ENCODE data around the gene OR10Z1. TPM values are rescaled to one million over a fixed set of nuclear protein-coding genes. Genes with fewer than 3 reads are reported as not detected.

Gene OR10Z1
- polyA plus RNA-seq, 3 donors: not detected

- peaks cover 15% of the 10 kb centered on the region for H3K4me1 Mint-ChIP-seq
- H3K36me3 Mint-ChIP-seq: no peaks in the 10 kb centered on the region
- no peaks in the 10 kb centered on the region for H4K20me1 ChIP-seq (ENCODE audit: insufficient read depth, low read length)
- H3K27ac Mint-ChIP-seq: no peak overlapping the region
- WGBS (ENCODE audit: insufficient coverage): no CpG with 5 or more reads among the region's 4 CpGs
- no peak for TF ChIP-seq CTCF (IDR thresholded peaks at IDR 0.05)
- H3K27me3 Mint-ChIP-seq (ENCODE audit: low read depth in 3 of 3): peaks cover 0 to 7% (median 0%) of the 10 kb centered on the region in 3 donors
- H3K9me3 Mint-ChIP-seq: peaks cover 0 to 8% (median 2%) of the 10 kb centered on the region in 7 donors
- H3K4me2 ChIP-seq (replicated peaks; ENCODE audit: extremely low read depth, low read length, poor library complexity, severe bottlenecking): no peak overlapping the region
- peaks cover 10 to 11% of the 10 kb centered on the region in 2 donors for H3K4me1 ChIP-seq (ENCODE audit: control insufficient read depth in 1 of 2, insufficient read depth in 2 of 2, low read length in 2 of 2)
- no peak for DNase-seq
- H3K27me3 ChIP-seq (ENCODE audit: control insufficient read depth in 2 of 2, insufficient read depth in 2 of 2, low read length in 2 of 2): no peaks in the 10 kb centered on the region
- H3K4me3 Mint-ChIP-seq: no peak overlapping the region
- no peaks in the 10 kb centered on the region for H3K79me2 ChIP-seq (ENCODE audit: insufficient read depth, low read length)
- H3K27ac ChIP-seq (ENCODE audit: low read depth in 1 of 2, low read length in 2 of 2): no peak overlapping the region
- intact Hi-C loops (cut with micrococcal nuclease): no loop called here
- no peaks in the 10 kb centered on the region for H3K36me3 ChIP-seq (replicated peaks in 1 of 2; ENCODE audit: control insufficient read depth in 1 of 2, insufficient read depth in 2 of 2, low read length in 2 of 2)
- no peak overlapping the region for H3K4me3 ChIP-seq (replicated peaks in 1 of 3; ENCODE audit: low read depth in 2 of 3, low read length in 3 of 3)
- no peak overlapping the region for H2AFZ ChIP-seq (ENCODE audit: insufficient read depth, low read depth, low read length, poor library complexity, severe bottlenecking)
- H3K9ac ChIP-seq (ENCODE audit: insufficient read depth, low read length, poor library complexity, severe bottlenecking): no peak overlapping the region
- H3K9me3 ChIP-seq (replicated peaks in 1 of 2; ENCODE audit: control insufficient read depth in 1 of 2, insufficient read depth in 1 of 2, low read length in 2 of 2): no peaks in the 10 kb centered on the region
Measured at GRCh38 chr1:158638146-158638545, 33.1 kb downstream of the OR10Z1 start.

- Mint-ChIP-seq H3K27ac (no peak overlapping the region), H3K9me3 (peaks cover 0 to 8% (median 2%) of the 10 kb centered on the region in 7 donors), H3K4me1 (peaks cover 22% of the 10 kb centered on the region), H3K4me3 (no peak overlapping the region), H3K27me3 (ENCODE audit: low read depth in 3 of 3) (peaks cover 0 to 7% (median 0%) of the 10 kb centered on the region in 3 donors), H3K36me3 (no peaks in the 10 kb centered on the region)
- no peak for TF ChIP-seq CTCF (IDR thresholded peaks at IDR 0.05)
- Histone ChIP-seq H3K4me3 (replicated peaks in 1 of 3; ENCODE audit: low read depth in 2 of 3, low read length in 3 of 3) (no peak overlapping the region), H2AFZ (ENCODE audit: insufficient read depth, low read depth, low read length, poor library complexity, severe bottlenecking) (no peak overlapping the region), H3K9me3 (replicated peaks in 1 of 2; ENCODE audit: control insufficient read depth in 1 of 2, insufficient read depth in 1 of 2, low read length in 2 of 2) (no peaks in the 10 kb centered on the region), H3K36me3 (replicated peaks in 1 of 2; ENCODE audit: control insufficient read depth in 1 of 2, insufficient read depth in 2 of 2, low read length in 2 of 2) (no peaks in the 10 kb centered on the region), H3K4me1 (ENCODE audit: control insufficient read depth in 1 of 2, insufficient read depth in 2 of 2, low read length in 2 of 2) (peaks cover 17% of the 10 kb centered on the region in 2 donors), H3K79me2 (ENCODE audit: insufficient read depth, low read length) (no peaks in the 10 kb centered on the region), H3K4me2 (replicated peaks; ENCODE audit: extremely low read depth, low read length, poor library complexity, severe bottlenecking) (no peak overlapping the region), H4K20me1 (ENCODE audit: insufficient read depth, low read length) (no peaks in the 10 kb centered on the region), H3K9ac (ENCODE audit: insufficient read depth, low read length, poor library complexity, severe bottlenecking) (no peak overlapping the region), H3K27me3 (ENCODE audit: control insufficient read depth in 2 of 2, insufficient read depth in 2 of 2, low read length in 2 of 2) (no peaks in the 10 kb centered on the region), H3K27ac (ENCODE audit: low read depth in 1 of 2, low read length in 2 of 2) (no peak overlapping the region)
- no peak for DNase-seq
- intact Hi-C loops (cut with micrococcal nuclease): no loop called here
Measured at GRCh38 chr1:158638904-158639303, 33.8 kb downstream of the OR10Z1 start.

Measured in CD14-positive monocyte (primary cell).